HFF-Myc (cell line): Measurements from ENCODE around the gene KRTAP5-1.

Source experiments
- DNase-seq: peaks from one replicate; pipeline ENCODE4 v3.0.0-alpha.2; 2011; ENCODE audit warnings: low read depth; ENCODE audit errors: extremely low read depth
- H3K4me3 ChIP-seq: replicated peaks from 2 replicates; pipeline ENCODE4 v1.5.1; 2011; ENCODE audit warnings: low read depth, mild to moderate bottlenecking, control low read depth, low read length
- CTCF ChIP-seq: IDR thresholded peaks from 2 replicates; pipeline ENCODE4 v1.5.1; 2012; ENCODE audit warnings: mild to moderate bottlenecking, low read depth, low read length, control low read depth; ENCODE audit errors: missing control alignments

KRTAP5-1 gene

GRCh38 chr11:1560002-1560648 is 25.0 kb downstream of the KRTAP5-1 start:
- no peak overlapping the region for H3K4me3 ChIP-seq
- DNase-seq: no peak
- no peak for TF ChIP-seq CTCF

GRCh38 chr11:1559111-1559951 is 25.8 kb downstream of the KRTAP5-1 start:
- no peak overlapping the region for H3K4me3 ChIP-seq
- no peak for DNase-seq

GRCh38 chr11:1558775-1559110 is 26.3 kb downstream of the KRTAP5-1 start:
- DNase-seq: no peak
- H3K4me3 ChIP-seq: no peak overlapping the region
- no peak for TF ChIP-seq CTCF

More at GRCh38 chr11:1559111-1559951, 25.8 kb downstream of the KRTAP5-1 start:
- TF ChIP-seq CTCF: no peak

- no peak for TF ChIP-seq CTCF
- no peak overlapping the region for H3K4me3 ChIP-seq
- DNase-seq: no peak
Measured at GRCh38 chr11:1557904-1558774, 26.9 kb downstream of the KRTAP5-1 start.

GRCh38 chr11:1557051-1557884 is 27.8 kb downstream of the KRTAP5-1 start:
- no peak for DNase-seq
- H3K4me3 ChIP-seq: no peak overlapping the region
- TF ChIP-seq CTCF: no peak
